NCI-H2171 treated with DMSO at 0.1 percent for 48 hours (cell line): ENCODE results near the gene IRX4.

Experiments used
- DNase-seq: peaks from one replicate; lab custom pipeline; 2025; lab: John Stamatoyannopoulos, UW

IRX4 gene

GRCh38 chr5:1836176-1836890, 46.4 kb downstream of the IRX4 start:
- DNase-seq, result no peak

GRCh38 chr5:1835431-1835830, 47.3 kb downstream of the IRX4 start:
- DNase-seq, result no peak

DNA sequence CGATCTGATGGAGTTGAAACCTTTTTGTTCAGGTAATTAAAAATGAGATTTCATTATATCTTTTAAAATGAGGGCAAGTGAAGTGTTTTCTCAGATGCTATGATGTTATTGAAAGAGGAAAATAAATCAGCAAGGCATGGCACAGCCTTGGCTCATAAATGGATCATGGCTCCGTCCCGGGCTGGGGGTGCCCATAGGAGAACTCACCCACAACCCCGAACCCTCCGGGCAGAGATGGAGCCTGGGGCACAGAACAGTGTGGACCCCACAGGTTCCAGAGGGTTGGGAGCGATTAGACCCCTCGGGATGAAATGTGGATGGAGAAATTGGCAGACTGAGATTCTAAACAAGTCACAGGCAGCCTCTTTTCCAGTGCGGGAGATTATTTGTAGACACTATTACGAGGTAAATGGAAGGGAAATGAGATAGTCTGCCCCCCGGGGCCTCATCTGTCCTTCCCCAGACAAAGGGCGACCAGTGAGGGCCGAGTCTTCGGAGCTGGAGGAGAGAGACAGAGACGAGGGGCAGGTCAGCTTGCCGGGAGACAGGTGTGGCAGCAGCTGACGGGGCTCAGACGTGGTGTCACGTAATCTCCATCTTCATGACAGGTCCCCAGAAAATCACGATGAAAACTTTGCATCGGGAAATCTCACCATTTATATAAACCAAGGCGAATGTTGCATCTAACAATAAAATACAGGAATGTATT, 47.9 kb downstream of the IRX4 start:
- DNase-seq, result no peak

DNA sequence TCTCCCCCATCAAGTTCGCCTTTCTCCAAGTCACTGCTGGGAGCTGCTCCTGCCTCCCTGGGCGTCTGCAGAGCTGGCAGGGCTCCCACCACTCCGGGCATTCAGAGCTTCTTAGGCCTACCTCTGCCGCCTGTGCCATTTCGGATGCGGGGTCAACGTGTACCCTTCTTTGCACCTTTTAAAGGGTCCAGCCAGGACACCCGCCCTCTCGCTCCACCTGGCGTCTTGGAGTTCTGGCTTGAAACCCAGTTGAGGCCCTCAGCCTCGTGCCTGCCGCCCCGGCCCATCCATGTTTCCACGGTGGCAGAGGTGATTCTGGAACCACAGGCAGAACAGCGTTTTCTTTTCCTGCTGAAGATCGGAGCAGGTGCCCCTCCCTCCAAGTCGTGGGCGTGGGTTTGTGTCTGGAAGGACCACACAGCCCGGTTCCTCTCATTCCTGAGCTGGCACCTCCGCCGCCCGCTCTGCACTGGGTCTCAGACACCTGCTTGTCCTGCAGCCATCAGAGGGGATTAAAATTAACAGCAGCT, 48.6 kb downstream of the IRX4 start:
- no peak for DNase-seq

GRCh38 chr5:1833264-1834021, 49.3 kb downstream of the IRX4 start:
- DNase-seq, result no peak

GRCh38 chr5:1832511-1833250, 50.0 kb downstream of the IRX4 start:
- no peak for DNase-seq

- DNase-seq, result peak; percentile 56
Measured at GRCh38 chr5:1831677-1832313, 50.9 kb downstream of the IRX4 start.

GRCh38 chr5:1831257-1831656, 51.5 kb downstream of the IRX4 start:
- DNase-seq, result no peak

DNA sequence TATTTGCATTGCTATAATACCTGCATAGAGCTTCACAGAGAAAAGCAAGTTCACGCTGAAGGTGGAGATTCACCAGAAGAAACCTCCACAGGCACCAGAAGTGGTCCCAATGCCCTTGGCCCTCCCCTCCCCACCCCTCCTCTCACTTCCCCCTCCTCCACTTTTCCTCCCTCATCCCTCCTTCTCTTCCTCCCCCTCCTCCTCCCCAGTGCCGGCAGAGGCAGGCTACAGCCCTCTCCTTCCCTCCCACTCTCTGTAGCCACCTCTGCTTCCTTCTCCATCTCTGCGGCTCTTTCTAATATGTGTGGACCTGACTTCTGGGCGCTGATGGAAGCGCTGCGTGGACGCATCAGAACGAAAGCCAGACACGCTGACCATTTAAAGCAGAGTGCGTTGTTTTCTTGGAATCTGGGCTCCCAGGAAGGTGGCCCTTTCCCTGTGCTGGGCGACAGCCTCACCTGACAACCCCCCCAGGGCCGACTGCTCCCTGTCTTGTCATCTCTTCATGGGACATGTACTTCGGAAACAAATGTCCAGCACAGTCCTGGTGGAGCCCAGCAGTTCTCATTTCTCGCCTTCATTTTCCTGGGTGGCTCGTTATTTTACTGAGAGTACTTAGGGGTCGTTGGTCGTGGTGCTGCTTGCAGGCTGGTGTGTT, 52.0 kb downstream of the IRX4 start:
- no peak for DNase-seq

DNA sequence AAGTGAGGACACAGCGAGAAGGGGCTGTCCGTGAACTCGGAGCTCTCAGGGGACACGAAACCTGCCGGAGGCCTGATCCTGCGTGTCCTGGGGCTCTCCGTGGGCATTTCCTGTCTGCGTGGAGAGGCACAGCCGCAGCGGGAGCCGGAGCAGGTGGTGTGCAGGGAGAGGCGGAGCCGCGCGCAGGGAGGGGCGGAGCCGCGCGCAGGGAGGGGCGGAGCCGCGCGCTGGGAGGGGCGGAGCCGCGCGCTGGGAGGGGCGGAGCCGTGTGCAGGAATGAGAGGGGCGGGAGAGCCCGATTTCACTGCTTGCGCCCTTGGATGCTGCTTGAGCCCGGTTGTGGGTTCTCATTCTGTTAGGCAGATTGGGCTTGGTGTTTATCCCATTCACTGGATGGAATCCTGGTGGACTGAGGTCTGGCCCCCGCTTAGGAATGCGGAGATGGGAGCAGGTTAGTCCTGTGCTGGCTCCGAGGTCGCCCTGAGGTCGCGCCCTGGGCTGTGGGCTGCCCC, 54.8 kb downstream of the IRX4 start:
- no peak for DNase-seq
